Glomerular visceral epithelial cell (primary cell): ENCODE measurements around the gene MAGEB10.
A peak's percentile ranks its signal among the peaks of the same experiment; 100 is the strongest.
"Not testable (repeated sequence)": the region's sequence is repeated elsewhere in the genome, so short reads cannot be mapped to it uniquely, and the experiment has no call there.

Experiments used
- DNase-seq: peaks from one replicate; pipeline ENCODE4 v3.0.0-alpha.2; 2016; ENCODE audit errors: extremely low spot score

MAGEB10 gene, protein sequence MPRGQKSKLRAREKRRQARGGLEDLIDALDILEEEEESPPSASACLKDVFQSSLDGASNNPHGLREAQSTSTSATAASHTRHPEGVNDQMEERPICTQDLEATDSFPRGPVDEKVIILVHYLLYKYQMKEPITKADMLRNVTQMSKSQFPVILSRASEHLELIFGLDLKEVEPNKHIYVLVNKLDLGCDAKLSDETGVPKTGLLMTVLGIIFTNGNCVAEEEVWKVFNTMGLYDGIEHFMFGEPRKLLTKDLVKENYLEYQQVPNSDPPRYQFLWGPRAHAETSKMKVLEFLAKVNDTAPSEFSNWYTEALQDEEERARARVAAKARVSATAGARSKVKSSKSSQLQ

DNA sequence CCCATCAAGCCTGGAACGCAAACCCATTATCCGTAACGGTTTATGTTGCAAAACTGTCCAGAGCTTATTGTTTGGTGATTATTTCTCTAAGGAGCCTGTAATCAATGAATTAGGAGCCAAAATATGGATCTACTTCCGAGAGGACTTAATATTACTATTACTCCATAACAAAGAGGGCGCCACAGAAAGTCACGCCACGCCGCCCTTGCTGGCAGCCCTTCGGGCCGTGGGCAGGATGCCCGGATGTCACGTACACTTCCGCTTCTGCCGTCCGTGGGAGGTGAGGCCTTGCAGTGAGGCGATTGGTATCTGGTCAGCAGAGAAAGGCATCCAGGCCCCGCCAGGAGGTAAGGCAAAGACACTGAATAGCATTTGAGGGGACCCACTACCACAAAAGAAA lies at the start of gene MAGEB10:
TSS of gene MAGEB10 (plus strand) at position 301 of the 400 bp plus-strand sequence. CDS start 13,317 bp downstream, outside the sequence.
- DNase-seq: no peak

DNA sequence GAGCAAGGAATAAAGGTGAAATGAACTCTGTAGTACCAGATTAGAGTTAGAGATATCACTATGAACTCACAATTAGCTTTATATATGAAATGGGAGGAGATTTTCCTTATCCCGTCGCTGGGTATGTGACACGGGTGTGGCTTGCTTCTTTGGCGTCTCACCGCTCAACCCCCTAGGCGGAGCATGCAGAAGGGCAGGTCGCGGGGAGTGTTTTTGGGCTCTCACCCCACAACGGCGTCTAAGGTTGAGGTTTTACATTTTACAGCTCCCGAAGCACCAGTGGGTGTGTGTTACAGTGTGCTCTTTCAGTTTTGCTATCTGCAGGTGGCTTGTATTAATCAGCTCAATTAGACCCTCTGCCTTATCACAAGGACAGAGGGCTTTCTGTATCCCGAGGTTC lies 42.1 kb upstream of the MAGEB10 start:
- no peak for DNase-seq

- DNase-seq: no peak
Measured at GRCh38 chrX:27767387-27767786, 40.4 kb upstream of the MAGEB10 start.

DNA sequence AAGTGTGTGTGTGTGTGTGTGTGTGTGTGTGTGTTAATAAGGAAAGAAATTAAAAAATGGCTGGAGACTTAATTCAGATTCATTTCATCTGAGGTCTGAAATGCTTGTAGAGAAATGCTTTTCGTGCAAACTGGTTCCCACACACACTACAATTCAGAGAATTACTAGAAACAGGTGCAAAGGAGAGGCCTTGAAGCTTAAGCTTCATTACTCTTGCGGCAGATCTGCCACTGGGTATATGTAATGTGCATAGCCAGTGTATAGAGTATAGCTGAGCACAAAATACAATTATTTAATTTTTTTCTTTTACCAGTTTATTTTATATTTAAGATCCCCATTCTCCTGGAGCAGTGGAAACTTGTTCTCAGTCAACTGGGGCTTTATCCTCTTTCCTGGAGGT lies 31.8 kb upstream of the MAGEB10 start:
- no peak for DNase-seq

DNA sequence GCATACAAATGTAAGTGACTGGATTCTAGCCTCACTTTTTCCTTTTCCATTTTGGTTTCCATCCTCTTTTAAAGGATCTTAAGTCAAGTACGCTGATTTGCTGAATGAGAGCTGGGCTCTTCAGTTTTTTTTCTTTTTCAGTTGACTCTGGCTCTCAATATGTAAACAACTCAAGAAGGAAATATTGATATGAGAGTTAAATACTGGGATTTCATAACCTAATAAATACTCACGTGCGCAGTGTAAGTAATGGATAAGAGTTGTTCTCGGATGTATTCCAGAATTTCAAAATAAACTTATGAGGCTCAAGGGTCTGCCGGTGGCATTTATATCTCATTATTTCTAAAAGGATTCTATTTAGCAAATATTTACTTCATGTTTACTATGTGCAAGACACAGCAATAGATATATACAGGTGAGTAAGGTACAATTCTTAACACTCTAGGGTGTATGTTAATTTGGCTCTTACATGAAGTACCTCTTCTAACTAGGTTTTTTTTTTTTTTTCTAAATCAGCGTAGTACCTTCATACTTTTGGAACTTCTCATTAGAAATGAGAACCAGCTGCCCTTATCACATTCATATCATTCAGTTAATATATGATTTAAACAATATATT lies 11.0 kb upstream of the MAGEB10 start:
- no peak for DNase-seq

DNA sequence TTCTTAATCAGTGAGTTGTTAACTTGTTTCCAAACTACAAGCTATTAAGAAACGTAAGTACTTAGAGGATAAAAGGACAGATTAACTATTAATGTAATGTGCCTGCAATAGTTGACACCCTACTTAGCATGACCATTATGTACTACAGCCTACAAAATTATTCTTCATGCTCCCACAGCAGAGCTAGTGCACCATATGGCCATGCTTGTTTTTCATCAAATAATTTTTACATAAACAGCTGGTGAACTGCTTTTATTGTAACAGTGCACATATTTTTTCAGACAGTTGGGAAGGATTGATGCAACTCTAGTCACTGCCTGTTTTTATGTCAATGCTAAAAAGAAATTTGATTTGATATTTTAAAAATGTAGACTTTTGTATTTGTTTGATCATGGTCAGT lies 10.2 kb upstream of the MAGEB10 start:
- DNase-seq: no peak

- DNase-seq: no peak
Measured at GRCh38 chrX:27808226-27808625, 436 bp downstream of the MAGEB10 start.

- DNase-seq: not testable (repeated sequence)
Measured at GRCh38 chrX:27808991-27809859, 1.4 kb downstream of the MAGEB10 start.

DNA sequence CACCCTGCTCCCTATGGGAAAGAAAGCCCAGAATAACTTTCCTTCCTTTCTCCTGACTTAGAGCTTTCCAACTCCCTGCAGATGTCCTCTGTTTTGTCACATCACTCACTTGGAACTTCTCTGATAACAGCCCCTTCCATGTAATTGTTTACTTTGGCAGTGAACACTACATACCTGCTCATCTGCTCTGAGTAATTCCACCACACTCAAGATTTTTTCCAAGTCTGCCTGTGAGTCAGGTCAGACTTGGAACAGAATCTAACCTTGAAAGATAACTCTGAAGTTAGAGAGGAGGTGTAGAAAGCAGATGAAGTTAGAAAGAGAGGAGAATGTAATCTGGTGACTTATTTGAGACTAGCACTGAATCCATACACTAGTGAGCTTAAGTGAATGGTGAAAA lies 7.4 kb downstream of the MAGEB10 start:
- peak; percentile 63 for DNase-seq

- DNase-seq: no peak
Measured at GRCh38 chrX:27823812-27824211, 16.0 kb downstream of the MAGEB10 start.

DNA sequence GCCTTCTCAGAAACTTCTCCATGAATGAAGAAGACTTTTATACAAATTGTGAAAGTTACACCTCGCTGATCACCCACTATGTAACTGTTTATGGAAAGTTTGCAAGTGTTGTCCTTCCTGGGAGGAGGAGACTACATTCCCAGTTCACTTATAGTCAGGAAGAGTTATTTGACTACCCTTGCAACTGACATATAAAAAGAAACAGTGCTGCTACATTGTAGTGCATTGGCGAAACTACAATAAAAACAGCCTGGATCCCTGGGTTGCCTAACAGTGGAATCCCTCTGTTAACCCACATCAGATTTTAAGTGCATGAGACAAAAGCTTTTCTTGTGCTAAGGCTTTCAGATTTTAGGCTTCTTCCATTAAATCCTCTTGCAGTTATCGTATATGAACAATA lies 30.4 kb downstream of the MAGEB10 start:
- DNase-seq: no peak

GRCh38 chrX:27840881-27841280 lies 33.1 kb downstream of the MAGEB10 start:
- DNase-seq: no peak

DNA sequence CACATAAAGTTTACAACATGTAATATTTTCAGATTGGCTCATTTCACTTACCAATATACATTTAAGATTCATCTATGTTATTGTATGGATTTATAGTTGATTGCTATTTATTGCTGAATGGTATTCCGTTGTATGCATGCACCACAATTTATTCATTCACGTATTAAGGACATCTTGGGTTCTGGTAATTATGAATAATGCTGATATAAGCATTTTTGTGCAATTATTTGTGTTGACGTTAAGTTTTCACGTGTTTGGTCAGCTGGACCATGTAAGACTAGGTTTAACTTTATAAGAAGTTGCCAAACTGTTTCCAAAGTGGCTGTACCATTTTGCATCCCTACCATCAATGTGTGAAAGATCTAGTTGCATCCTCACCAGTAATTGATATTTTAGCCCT lies 35.1 kb downstream of the MAGEB10 start:
- no peak for DNase-seq

- no peak for DNase-seq
Measured at GRCh38 chrX:27860337-27860736, 52.5 kb downstream of the MAGEB10 start.

DNA sequence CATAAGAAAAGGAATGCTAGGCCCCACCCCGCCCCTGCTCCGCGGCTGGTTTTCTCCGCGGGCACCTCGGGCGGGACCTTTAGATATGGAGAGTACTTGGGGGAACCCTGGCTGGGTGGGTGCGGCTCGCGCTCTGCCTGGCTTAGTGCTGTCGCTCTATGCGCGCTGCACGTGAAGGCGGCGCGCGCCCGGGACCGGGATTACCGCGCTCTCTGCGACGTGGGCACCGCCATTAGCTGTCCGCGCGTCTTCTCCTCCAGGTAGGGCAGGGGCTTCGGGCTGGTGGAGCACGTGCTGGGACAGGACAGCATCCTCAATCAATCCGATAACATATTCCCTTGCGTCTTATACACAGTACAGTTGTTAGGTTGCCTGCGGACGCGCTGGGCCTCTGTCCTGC lies 56.0 kb downstream of the MAGEB10 start:
- DNase-seq: no peak
